SK-MEL-5 (cell line): ENCODE results near the gene PPARGC1A. TPM values are rescaled to one million over a fixed set of nuclear protein-coding genes. Genes with fewer than 3 reads are reported as not detected.
A peak's percentile ranks its signal among the peaks of the same experiment; 100 is the strongest.

Experiments used
- DNase-seq: peaks from one replicate; pipeline ENCODE4 v3.0.0-alpha.2; 2016; ENCODE audit warnings: low read depth, low spot score
- in situ Hi-C: cut with HindIII; loops from 2 replicates; pipeline ENCODE4 v1.10.0; 2016; ENCODE audit warnings: low sequenced_read_pairs, high pct_unique_total_duplicates, low pct_unique_long_range_greater_than_20kb
- total RNA-seq: library from RNA; depleted of rRNA; stranded (reverse); fragments of >200 nt; shearing (Covaris generic); gene quantifications from 2 replicates; pipeline ENCODE4 v1.2.3, GENCODE V29; 2014

Gene PPARGC1A
- total RNA-seq, 1 experiment from 2014 or later: 88.7 TPM

- in situ Hi-C loops: no loop called here
- no peak for DNase-seq
Observed at GRCh38 chr4:23866450-23867075, 23.3 kb downstream of the PPARGC1A start.

- DNase-seq: no peak
- in situ Hi-C loops: no loop called here
Observed at GRCh38 chr4:23861897-23862296, 27.9 kb downstream of the PPARGC1A start.

GRCh38 chr4:23860919-23861318 lies 28.9 kb downstream of the PPARGC1A start:
- in situ Hi-C loops: no loop called here
- DNase-seq: peak; percentile 48

- DNase-seq: peak; percentile 82
- in situ Hi-C loops: no loop called here
Observed at GRCh38 chr4:23857367-23857959, 32.4 kb downstream of the PPARGC1A start.

GRCh38 chr4:23856630-23857029 lies 33.2 kb downstream of the PPARGC1A start:
- in situ Hi-C loops: no loop called here

GRCh38 chr4:23855912-23856605 lies 33.8 kb downstream of the PPARGC1A start:
- DNase-seq: peak; percentile 90
- in situ Hi-C loops: no loop called here

More at GRCh38 chr4:23856630-23857029, 33.2 kb downstream of the PPARGC1A start:
- no peak for DNase-seq

- DNase-seq: no peak
- in situ Hi-C loops: no loop called here
Observed at GRCh38 chr4:23853986-23854660, 35.7 kb downstream of the PPARGC1A start.

GRCh38 chr4:23851464-23851863 lies 38.4 kb downstream of the PPARGC1A start:
- in situ Hi-C loops: no loop called here
- DNase-seq: no peak

- DNase-seq: no peak
- in situ Hi-C loops: no loop called here
Observed at GRCh38 chr4:23847158-23847557, 42.7 kb downstream of the PPARGC1A start.

- no peak for DNase-seq
- in situ Hi-C loops: no loop called here
Observed at GRCh38 chr4:23844961-23845360, 44.9 kb downstream of the PPARGC1A start.

- in situ Hi-C loops: no loop called here
- no peak for DNase-seq
Observed at GRCh38 chr4:23839279-23839678, 50.6 kb downstream of the PPARGC1A start.

GRCh38 chr4:23838607-23839006 lies 51.2 kb downstream of the PPARGC1A start:
- in situ Hi-C loops: no loop called here
- DNase-seq: no peak

- no peak for DNase-seq
- in situ Hi-C loops: no loop called here
Observed at GRCh38 chr4:23838131-23838530, 51.7 kb downstream of the PPARGC1A start.

GRCh38 chr4:23837371-23837770 lies 52.5 kb downstream of the PPARGC1A start:
- in situ Hi-C loops: no loop called here
- DNase-seq: no peak

- no peak for DNase-seq
- in situ Hi-C loops: no loop called here
Observed at GRCh38 chr4:23835774-23836478, 53.9 kb downstream of the PPARGC1A start.

GRCh38 chr4:23828779-23829178 lies 61.1 kb downstream of the PPARGC1A start:
- in situ Hi-C loops: no loop called here

GRCh38 chr4:23828020-23828715 lies 61.7 kb downstream of the PPARGC1A start:
- DNase-seq: no peak
- in situ Hi-C loops: no loop called here

More at GRCh38 chr4:23828779-23829178, 61.1 kb downstream of the PPARGC1A start:
- DNase-seq: no peak
